ENCODE data around the gene TEX22. TPM values are rescaled to one million over a fixed set of nuclear protein-coding genes. Genes with fewer than 3 reads are reported as not detected.

TEX22 gene
- total and polyA plus RNA-seq, 4 donors, result 0.02 to 0.14 (median 0.08) TPM; not detected in 1

DNA sequence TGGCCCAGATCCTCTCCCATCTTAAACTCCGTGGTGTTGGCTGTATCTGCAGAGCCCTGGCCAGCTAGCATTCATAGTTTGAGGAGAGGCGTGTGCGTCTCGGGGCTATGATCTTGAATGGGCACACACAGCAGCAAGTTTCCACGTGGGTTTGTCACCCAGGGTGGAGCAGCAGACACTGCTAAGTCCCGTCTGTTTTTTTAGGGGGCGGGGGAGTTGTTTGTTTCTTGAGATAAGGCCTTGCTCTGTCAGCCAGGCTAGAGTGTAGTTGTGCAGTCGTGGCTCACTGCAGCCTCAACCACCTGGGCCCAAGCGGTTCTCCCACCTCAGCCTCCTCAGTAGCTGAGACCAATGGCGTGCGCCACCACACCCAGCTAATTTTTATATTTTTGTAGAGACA is 20.1 kb upstream of the TEX22 start:
- H3K27me3 ChIP-seq (ENCODE audit: control insufficient read depth in 4 of 4, insufficient read depth in 4 of 4, low read length in 3 of 4), result no peaks in the 10 kb centered on the region
- no peaks in the 10 kb centered on the region for H3K9me3 ChIP-seq (ENCODE audit: control insufficient read depth in 4 of 4, low read length in 3 of 4)
- H3K9ac ChIP-seq (ENCODE audit: low read depth in 1 of 2, low read length in 2 of 2), result no peak overlapping the region
- no peak for DNase-seq (ENCODE audit: low spot score)
- H3K36me3 ChIP-seq (ENCODE audit: control insufficient read depth in 4 of 4, insufficient read depth in 3 of 4, low read depth in 1 of 4, low read length in 3 of 4), result peaks cover 0 to 8% (median 4%) of the 10 kb centered on the region in 4 donors
- H3K4me3 ChIP-seq (ENCODE audit: low read depth in 1 of 3, low read length in 3 of 3), result no peak overlapping the region
- TF ChIP-seq HNF4G (IDR thresholded peaks at IDR 0.05), result no peak
- no peak for TF ChIP-seq EGR1 (IDR thresholded peaks at IDR 0.05; ENCODE audit: low read depth in 2 of 2)
- TF ChIP-seq HNF4A (conservative IDR thresholded peaks at IDR 0.05), result no peak
- TF ChIP-seq RAD21 (IDR thresholded peaks at IDR 0.05), result no peak
- no peak for TF ChIP-seq YY1 (IDR thresholded peaks at IDR 0.05)
- TF ChIP-seq, protein P1, sequence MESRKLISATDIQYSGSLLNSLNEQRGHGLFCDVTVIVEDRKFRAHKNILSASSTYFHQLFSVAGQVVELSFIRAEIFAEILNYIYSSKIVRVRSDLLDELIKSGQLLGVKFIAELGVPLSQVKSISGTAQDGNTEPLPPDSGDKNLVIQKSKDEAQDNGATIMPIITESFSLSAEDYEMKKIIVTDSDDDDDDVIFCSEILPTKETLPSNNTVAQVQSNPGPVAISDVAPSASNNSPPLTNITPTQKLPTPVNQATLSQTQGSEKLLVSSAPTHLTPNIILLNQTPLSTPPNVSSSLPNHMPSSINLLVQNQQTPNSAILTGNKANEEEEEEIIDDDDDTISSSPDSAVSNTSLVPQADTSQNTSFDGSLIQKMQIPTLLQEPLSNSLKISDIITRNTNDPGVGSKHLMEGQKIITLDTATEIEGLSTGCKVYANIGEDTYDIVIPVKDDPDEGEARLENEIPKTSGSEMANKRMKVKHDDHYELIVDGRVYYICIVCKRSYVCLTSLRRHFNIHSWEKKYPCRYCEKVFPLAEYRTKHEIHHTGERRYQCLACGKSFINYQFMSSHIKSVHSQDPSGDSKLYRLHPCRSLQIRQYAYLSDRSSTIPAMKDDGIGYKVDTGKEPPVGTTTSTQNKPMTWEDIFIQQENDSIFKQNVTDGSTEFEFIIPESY (IDR thresholded peaks at IDR 0.05), result no peak
- TF ChIP-seq JUND (IDR thresholded peaks at IDR 0.05), result no peak
- no peak for TF ChIP-seq GABPA (IDR thresholded peaks at IDR 0.05 in 1 of 2, conservative IDR thresholded peaks at IDR 0.05 in 1 of 2)
- no peak for TF ChIP-seq SP1 (IDR thresholded peaks at IDR 0.05)
- WGBS, result 82% methylated on average over 11 of the region's 11 CpGs
- H3K27ac ChIP-seq (ENCODE audit: low read depth in 1 of 2, low read length in 2 of 2), result no peak overlapping the region
- no peaks in the 10 kb centered on the region for H3K4me1 ChIP-seq (ENCODE audit: control insufficient read depth in 4 of 4, insufficient read depth in 4 of 4, low read length in 3 of 4)

DNA sequence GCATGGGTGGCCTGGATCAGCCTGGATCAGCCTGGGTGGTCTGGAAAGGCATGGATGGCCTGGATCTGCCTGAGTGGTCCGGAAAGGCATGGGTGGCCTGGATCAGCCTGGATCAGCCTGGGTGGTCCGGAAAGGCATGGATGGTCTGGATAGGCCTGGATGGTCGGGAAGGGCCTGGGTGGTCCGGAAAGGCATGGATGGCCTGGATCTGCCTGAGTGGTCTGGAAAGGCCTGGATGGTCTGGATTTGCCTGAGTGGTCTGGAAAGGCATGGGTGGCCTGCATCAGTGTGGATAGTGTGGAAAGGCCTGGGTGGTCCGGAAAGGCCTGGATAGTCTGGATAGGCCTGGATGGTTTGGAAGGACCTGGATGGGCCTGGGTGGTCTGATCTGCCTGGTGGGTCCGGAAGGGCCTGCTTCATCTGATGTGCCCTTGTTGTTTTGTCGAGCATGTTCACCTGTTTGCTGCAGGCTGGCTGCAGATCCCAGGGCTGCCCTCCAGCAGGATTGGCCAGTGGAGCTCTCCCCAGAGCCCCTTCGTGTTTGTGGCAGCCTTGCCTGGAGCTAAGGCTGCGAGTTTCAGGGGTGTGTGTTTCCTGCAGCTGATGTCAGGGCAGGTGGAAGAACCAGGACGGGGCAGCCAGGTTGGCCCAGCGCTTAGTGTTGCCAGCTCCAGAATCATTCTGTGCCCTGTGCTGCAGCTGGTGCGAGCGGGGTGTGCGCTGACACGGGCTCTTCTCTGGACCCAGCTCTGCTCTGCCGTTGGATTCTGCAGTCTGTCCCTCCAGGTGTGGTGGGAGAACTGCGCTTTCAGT is 19.3 kb upstream of the TEX22 start:
- Histone ChIP-seq H3K27me3 (ENCODE audit: control insufficient read depth in 4 of 4, insufficient read depth in 4 of 4, low read length in 3 of 4) (no peaks in the 10 kb centered on the region), H3K4me3 (ENCODE audit: low read depth in 1 of 3, low read length in 3 of 3) (no peak overlapping the region), H3K9me3 (ENCODE audit: control insufficient read depth in 4 of 4, low read length in 3 of 4) (no peaks in the 10 kb centered on the region), H3K36me3 (ENCODE audit: control insufficient read depth in 4 of 4, insufficient read depth in 3 of 4, low read depth in 1 of 4, low read length in 3 of 4) (peaks cover 0 to 10% (median 4%) of the 10 kb centered on the region in 4 donors), H3K9ac (ENCODE audit: low read depth in 1 of 2, low read length in 2 of 2) (no peak overlapping the region), H3K4me1 (ENCODE audit: control insufficient read depth in 4 of 4, insufficient read depth in 4 of 4, low read length in 3 of 4) (no peaks in the 10 kb centered on the region), H3K27ac (ENCODE audit: low read depth in 1 of 2, low read length in 2 of 2) (no peak overlapping the region)
- no peak for DNase-seq (ENCODE audit: low spot score)
- TF ChIP-seq HNF4A (conservative IDR thresholded peaks at IDR 0.05), result no peak
- TF ChIP-seq, protein P1 (IDR thresholded peaks at IDR 0.05), result no peak
- no peak for TF ChIP-seq YY1 (IDR thresholded peaks at IDR 0.05)
- TF ChIP-seq RXRA (IDR thresholded peaks at IDR 0.05), result no peak
- no peak for TF ChIP-seq FOXA1 (IDR thresholded peaks at IDR 0.05)
- no peak for TF ChIP-seq GABPA (IDR thresholded peaks at IDR 0.05 in 1 of 2, conservative IDR thresholded peaks at IDR 0.05 in 1 of 2)
- TF ChIP-seq FOXA2 (IDR thresholded peaks at IDR 0.05), result no peak
- no peak for TF ChIP-seq ATF3 (IDR thresholded peaks at IDR 0.05)
- TF ChIP-seq REST (IDR thresholded peaks at IDR 0.05), result no peak
- no peak for TF ChIP-seq HNF4G (IDR thresholded peaks at IDR 0.05)
- no peak for TF ChIP-seq CTCF (IDR thresholded peaks at IDR 0.05; ENCODE audit: low read depth, low read length, missing input control)
- no peak for TF ChIP-seq JUND (IDR thresholded peaks at IDR 0.05)
- 95% methylated on average over 17 of the region's 17 CpGs for WGBS

Data from liver (tissue), 9 donors.